ENCODE measurements around the gene CENPL. TPM values are rescaled to one million over a fixed set of nuclear protein-coding genes. Genes with fewer than 3 reads are reported as not detected.

Gene CENPL
- total RNA-seq: 1 to 10 TPM; 3.2 to 8.5 (median 5.6) TPM

DNA sequence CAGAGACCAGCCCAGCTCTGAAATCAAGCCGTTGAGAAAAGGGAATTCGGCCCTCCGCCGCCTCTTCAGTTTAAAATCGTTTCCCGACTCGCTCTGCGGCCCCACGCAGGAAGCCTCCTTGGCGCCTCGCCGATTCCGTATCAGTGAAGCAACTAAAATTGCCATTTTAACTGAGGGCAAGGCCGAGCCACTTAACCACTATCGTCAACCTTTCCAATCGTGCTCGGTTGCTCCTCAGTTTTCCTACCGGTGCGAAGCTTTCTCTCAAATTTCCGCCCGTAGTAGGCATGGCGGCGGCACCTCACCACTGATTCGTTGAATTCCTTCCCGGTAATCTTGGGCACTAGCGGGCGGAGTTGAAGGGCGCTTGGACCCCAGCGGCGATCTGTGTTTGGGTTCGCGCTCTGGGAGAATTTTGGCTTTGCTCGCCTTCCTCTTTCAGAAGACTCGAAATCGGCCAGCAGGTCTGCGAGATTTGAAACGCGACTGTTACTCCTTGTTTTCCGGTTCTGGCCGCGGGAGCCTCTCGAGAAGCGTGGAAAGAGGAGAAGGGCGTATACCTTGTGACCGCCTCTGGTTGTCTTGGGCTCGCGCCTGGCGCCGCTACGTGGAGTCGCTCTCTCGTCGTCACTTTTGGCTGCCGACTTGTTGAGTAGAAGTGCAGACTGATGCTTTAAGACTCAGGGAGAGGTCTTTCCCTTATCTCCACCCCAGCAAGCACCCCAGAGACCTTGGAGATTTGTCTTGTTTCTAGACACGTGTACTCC, at the start of gene CENPL, which contains the start of gene DARS2:
TSS of gene CENPL (minus strand) at position 569 of the 767 bp plus-strand sequence. CDS start 13,584 bp downstream, outside the sequence.
TSS of gene DARS2 (plus strand) at position 359 of the 767 bp plus-strand sequence. CDS start 557 bp downstream, outside the sequence.
- peak within 1 kb of the TSS; percentile 96 for H3K27ac ChIP-seq
- no peaks in the 10 kb centered on the region for H3K9me3 ChIP-seq
- DNase-seq (ENCODE audit: low spot score in 2 of 2): peak; percentile 97 to 98
- TF ChIP-seq POLR2A (IDR thresholded peaks at IDR 0.05): peak in 1 of 2 donors; percentile 31
- no peak for TF ChIP-seq EP300 (IDR thresholded peaks at IDR 0.05)
- peak in 2 of 3 donors; percentile 7 to 89 for TF ChIP-seq POLR2AphosphoS5 (IDR thresholded peaks at IDR 0.05)
- no peaks in the 10 kb centered on the region for H3K36me3 ChIP-seq
- no peaks in the 10 kb centered on the region for H3K27me3 ChIP-seq
- WGBS: under 1% methylated on average over 44 of the region's 55 CpGs
- H3K4me3 ChIP-seq: peak within 1 kb of the TSS; percentile 83
- peaks cover 21% of the 10 kb centered on the region for H3K4me1 ChIP-seq

DNA sequence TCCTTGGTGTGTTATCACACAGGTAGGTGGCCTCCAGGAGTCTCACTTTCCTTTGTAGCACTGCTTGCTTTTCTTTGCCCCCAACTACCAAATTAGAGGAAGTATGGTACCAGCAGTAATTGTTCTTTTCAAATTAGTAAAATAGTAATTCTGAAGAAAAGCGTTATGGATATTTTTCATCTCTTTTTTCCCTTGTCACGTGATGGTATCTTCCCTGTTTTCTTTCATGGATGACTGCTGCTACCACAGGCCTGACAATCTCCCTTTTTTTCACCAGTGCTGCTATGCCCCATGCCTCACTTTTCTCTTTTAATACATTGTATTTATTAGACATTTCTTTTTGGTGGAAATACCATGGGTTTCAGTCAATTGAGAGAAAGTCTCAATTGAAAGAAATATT, 46.8 kb upstream of the CENPL start:
- Histone ChIP-seq H3K36me3 (peaks cover 11% of the 10 kb centered on the region), H3K4me3 (no peak overlapping the region), H3K27me3 (no peaks in the 10 kb centered on the region), H3K9me3 (no peaks in the 10 kb centered on the region), H3K27ac (no peak overlapping the region), H3K4me1 (peaks cover 32% of the 10 kb centered on the region)
- WGBS: 44% methylated on average over 2 of the region's 2 CpGs
- no peak for TF ChIP-seq EP300 (IDR thresholded peaks at IDR 0.05)
- no peak for TF ChIP-seq POLR2AphosphoS5 (IDR thresholded peaks at IDR 0.05)
- no peak for TF ChIP-seq POLR2A (IDR thresholded peaks at IDR 0.05)
- TF ChIP-seq CTCF (IDR thresholded peaks at IDR 0.05): no peak
- DNase-seq (ENCODE audit: low spot score in 2 of 2): no peak

DNA sequence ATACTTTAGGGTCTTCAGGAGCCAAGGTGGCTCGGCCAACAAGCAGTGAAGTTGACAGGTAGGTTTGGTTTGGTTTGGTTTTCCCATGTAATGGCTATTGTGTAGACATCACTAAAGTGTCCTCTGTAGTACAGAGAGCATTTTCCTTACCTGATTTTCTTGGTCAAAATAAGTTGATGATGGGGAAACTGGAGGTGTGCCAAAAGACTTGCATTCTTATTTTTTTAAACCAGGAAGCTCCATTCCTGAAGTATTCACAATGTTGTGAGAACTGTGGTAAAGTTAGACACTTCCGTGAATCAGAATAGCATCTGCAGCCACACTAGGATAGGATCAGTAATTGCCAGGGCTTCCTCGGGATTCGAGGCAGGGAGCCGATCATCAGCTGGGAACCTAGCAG, 46.4 kb upstream of the CENPL start:
- DNase-seq (ENCODE audit: low spot score in 2 of 2): no peak
- Histone ChIP-seq H3K27ac (no peak overlapping the region), H3K4me1 (peaks cover 33% of the 10 kb centered on the region), H3K9me3 (no peaks in the 10 kb centered on the region), H3K27me3 (no peaks in the 10 kb centered on the region), H3K4me3 (no peak overlapping the region), H3K36me3 (peaks cover 7% of the 10 kb centered on the region)
- TF ChIP-seq POLR2A (IDR thresholded peaks at IDR 0.05): no peak
- 80% methylated on average over 5 of the region's 5 CpGs for WGBS

DNA sequence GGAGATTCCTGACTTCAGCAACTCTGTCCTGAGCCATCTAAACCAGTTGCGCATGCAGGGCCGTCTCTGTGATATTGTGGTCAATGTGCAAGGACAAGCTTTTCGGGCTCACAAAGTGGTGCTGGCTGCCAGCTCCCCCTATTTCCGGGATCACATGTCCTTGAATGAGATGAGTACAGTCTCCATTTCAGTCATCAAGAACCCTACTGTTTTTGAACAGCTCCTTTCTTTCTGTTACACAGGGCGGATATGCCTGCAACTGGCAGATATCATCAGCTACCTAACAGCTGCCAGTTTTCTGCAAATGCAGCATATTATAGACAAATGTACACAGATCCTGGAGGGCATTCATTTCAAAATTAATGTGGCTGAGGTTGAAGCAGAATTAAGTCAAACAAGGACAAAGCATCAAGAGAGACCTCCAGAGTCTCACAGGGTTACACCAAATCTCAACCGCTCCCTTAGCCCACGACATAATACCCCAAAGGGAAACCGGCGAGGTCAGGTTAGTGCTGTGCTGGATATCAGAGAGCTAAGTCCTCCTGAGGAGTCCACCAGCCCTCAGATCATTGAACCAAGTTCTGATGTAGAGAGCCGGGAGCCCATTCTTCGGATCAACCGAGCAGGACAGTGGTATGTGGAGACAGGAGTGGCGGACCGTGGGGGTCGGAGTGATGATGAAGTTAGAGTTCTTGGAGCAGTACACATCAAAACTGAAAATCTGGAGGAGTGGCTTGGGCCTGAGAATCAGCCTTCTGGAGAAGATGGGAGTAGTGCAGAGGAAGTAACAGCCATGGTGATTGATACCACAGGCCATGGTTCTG, 45.8 kb upstream of the CENPL start:
- no peak for TF ChIP-seq POLR2A (IDR thresholded peaks at IDR 0.05)
- TF ChIP-seq CTCF (IDR thresholded peaks at IDR 0.05): no peak
- TF ChIP-seq EP300 (IDR thresholded peaks at IDR 0.05): no peak
- TF ChIP-seq POLR2AphosphoS5 (IDR thresholded peaks at IDR 0.05): no peak
- Histone ChIP-seq H3K4me3 (no peak overlapping the region), H3K36me3 (peaks cover 10% of the 10 kb centered on the region), H3K27ac (peak overlapping the region; percentile 13), H3K27me3 (no peaks in the 10 kb centered on the region), H3K4me1 (peaks cover 39% of the 10 kb centered on the region), H3K9me3 (no peaks in the 10 kb centered on the region)
- DNase-seq (ENCODE audit: low spot score in 2 of 2): no peak
- WGBS: 76% methylated on average over 15 of the region's 15 CpGs

GRCh38 chr1:173869021-173869359, 44.3 kb upstream of the CENPL start:
- Histone ChIP-seq H3K36me3 (peaks cover 18% of the 10 kb centered on the region), H3K4me3 (peak overlapping the region; percentile 62), H3K9me3 (no peaks in the 10 kb centered on the region), H3K4me1 (peaks cover 49% of the 10 kb centered on the region), H3K27ac (peak overlapping the region; percentile 90), H3K27me3 (no peaks in the 10 kb centered on the region)
- TF ChIP-seq CTCF (IDR thresholded peaks at IDR 0.05) (no peak), EP300 (IDR thresholded peaks at IDR 0.05) (no peak), POLR2AphosphoS5 (IDR thresholded peaks at IDR 0.05) (no peak), POLR2A (IDR thresholded peaks at IDR 0.05) (no peak)
- DNase-seq (ENCODE audit: low spot score in 2 of 2): no peak
- 2% methylated on average over 5 of the region's 5 CpGs for WGBS

All from suprapubic skin (tissue), 4 donors.